A673 (cell line): Measurements from ENCODE around the gene LRP1B. TPM values are rescaled to one million over a fixed set of nuclear protein-coding genes. Genes with fewer than 3 reads are reported as not detected.
A peak's percentile ranks its signal among the peaks of the same experiment; 100 is the strongest.

Experiments used
- BruUV-seq: library from RNA; stranded (reverse); fragments of 400-500 nt; replicated peaks from 2 replicates; lab custom pipeline; 2021; lab: Mats Ljungman, UMichigan
- CTCF ChIA-PET: fragments of 300-600 bp; sonication (Branson Sonifier 250); formaldehyde crosslinking; loops from one replicate; lab custom pipeline; 2022; ENCODE audit warnings: antibody characterized with exemption; lab: Charles Lee
- POLR2A ChIA-PET: fragments of 300-600 bp; sonication (Branson Sonifier 250); formaldehyde crosslinking; loops from one replicate; lab custom pipeline; 2022; ENCODE audit warnings: antibody characterized with exemption; ENCODE audit not compliant: low non-redundant PET; lab: Charles Lee
- DNase-seq: peaks from one replicate; pipeline ENCODE4 v3.0.0-alpha.2; 2015; ENCODE audit warnings: low spot score
- H3K27ac ChIP-seq: fragments of 200-600 bp; sonication (generic); 2 replicates; pipeline ENCODE4 v1.5.1; 2016; ENCODE audit warnings: mixed run types, low read depth, mild to moderate bottlenecking, mixed read lengths, antibody characterized with exemption, low read length; ENCODE audit not compliant: poor library complexity, severe bottlenecking
- H3K27me3 ChIP-seq: fragments of 200-600 bp; sonication (generic); replicated peaks from 2 replicates; pipeline ENCODE4 v1.6.1; 2017; ENCODE audit warnings: mixed run types, low read depth, mild to moderate bottlenecking, mixed read lengths, antibody characterized with exemption, low read length; ENCODE audit not compliant: insufficient read depth, poor library complexity
- H3K36me3 ChIP-seq: fragments of 200-600 bp; sonication (generic); 2 replicates; pipeline ENCODE4 v1.6.1; 2016; ENCODE audit warnings: mixed run types, mild to moderate bottlenecking, mixed read lengths, antibody characterized with exemption, low read length; ENCODE audit not compliant: insufficient read depth, poor library complexity, severe bottlenecking
- H3K4me1 ChIP-seq: fragments of 200-600 bp; sonication (generic); 2 replicates; pipeline ENCODE4 v1.6.1; 2017; ENCODE audit warnings: mixed run types, mild to moderate bottlenecking, mixed read lengths, antibody characterized with exemption, low read length; ENCODE audit not compliant: insufficient read depth, poor library complexity, severe bottlenecking
- H3K4me3 ChIP-seq: fragments of 200-600 bp; sonication (generic); 2 replicates; pipeline ENCODE4 v1.5.1; 2016; ENCODE audit warnings: low read depth, mixed run types, mild to moderate bottlenecking, mixed read lengths, low read length; ENCODE audit not compliant: poor library complexity, severe bottlenecking
- H3K9me3 ChIP-seq: fragments of 200-600 bp; sonication (generic); 2 replicates; pipeline ENCODE4 v1.6.1; 2016; ENCODE audit warnings: mixed run types, low read depth, mild to moderate bottlenecking, mixed read lengths, antibody characterized with exemption, low read length; ENCODE audit not compliant: poor library complexity, severe bottlenecking
- EZH2 ChIP-seq: fragments of 200-600 bp; sonication (generic); IDR thresholded peaks from 2 replicates; pipeline ENCODE4 v1.6.1; 2017; ENCODE audit warnings: borderline replicate concordance, low read depth, mild to moderate bottlenecking, mixed read lengths, antibody characterized with exemption, low read length; ENCODE audit not compliant: poor library complexity, severe bottlenecking
- intact Hi-C: fragments of 100-400 bp; cut with micrococcal nuclease; formaldehyde crosslinking; loops from one replicate; pipeline ENCODE4 v1.10.0; 2022; ENCODE audit not compliant: unreplicated experiment
- total RNA-seq: library from RNA; stranded (reverse); gene quantifications from 2 replicates; pipeline ENCODE4 v1.2.3, GENCODE V29; 2021
- TF ChIP-seq, protein P1 (sequence below): fragments of 300-800, 200-600 bp; sonication (generic); conservative IDR thresholded peaks from 2 replicates; pipeline ENCODE4 v1.5.1; 2017; ENCODE audit warnings: low read depth, mild to moderate bottlenecking, antibody characterized with exemption, low read length, moderate library complexity, mixed read lengths

Gene LRP1B
- total RNA-seq, 1 experiment from 2014 or later = 9.9 TPM

DNA sequence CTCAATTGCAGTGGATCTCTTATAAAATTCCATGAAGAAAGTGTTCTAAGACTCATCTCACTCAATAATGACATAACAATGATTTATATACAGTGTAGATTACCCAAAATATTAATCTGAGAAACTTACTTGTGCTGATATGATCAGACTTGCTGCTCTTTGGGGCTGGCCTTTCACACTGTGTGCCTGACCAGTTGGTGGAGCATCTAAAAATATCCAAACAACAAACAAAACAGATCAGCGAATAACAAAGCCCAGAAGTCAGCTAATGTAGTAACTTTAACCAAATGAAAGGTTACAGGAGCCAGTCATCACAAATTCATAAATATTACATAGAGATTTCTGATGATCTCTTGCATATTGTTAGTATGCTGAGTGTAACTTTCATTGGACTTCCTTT, 1883.9 kb downstream of the LRP1B start:
- Histone ChIP-seq H3K27ac (no peak overlapping the region), H3K27me3 (no peaks in the 10 kb centered on the region), H3K4me3 (no peak overlapping the region), H3K4me1 (peaks cover 4% of the 10 kb centered on the region), H3K36me3 (no peaks in the 10 kb centered on the region), H3K9me3 (no peaks in the 10 kb centered on the region)
- DNase-seq = no peak
- intact Hi-C loops = no loop called here
- BruUV-seq = no TSS peak
- POLR2A ChIA-PET = no interaction called here
- TF ChIP-seq, protein P1, sequence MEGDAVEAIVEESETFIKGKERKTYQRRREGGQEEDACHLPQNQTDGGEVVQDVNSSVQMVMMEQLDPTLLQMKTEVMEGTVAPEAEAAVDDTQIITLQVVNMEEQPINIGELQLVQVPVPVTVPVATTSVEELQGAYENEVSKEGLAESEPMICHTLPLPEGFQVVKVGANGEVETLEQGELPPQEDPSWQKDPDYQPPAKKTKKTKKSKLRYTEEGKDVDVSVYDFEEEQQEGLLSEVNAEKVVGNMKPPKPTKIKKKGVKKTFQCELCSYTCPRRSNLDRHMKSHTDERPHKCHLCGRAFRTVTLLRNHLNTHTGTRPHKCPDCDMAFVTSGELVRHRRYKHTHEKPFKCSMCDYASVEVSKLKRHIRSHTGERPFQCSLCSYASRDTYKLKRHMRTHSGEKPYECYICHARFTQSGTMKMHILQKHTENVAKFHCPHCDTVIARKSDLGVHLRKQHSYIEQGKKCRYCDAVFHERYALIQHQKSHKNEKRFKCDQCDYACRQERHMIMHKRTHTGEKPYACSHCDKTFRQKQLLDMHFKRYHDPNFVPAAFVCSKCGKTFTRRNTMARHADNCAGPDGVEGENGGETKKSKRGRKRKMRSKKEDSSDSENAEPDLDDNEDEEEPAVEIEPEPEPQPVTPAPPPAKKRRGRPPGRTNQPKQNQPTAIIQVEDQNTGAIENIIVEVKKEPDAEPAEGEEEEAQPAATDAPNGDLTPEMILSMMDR = no peak
- no peak for TF ChIP-seq EZH2
- CTCF ChIA-PET = no interaction called here

GRCh38 chr2:140246058-140246457, 1884.8 kb downstream of the LRP1B start:
- BruUV-seq = no TSS peak
- H3K27me3 ChIP-seq = no peaks in the 10 kb centered on the region
- peaks cover 4% of the 10 kb centered on the region for H3K4me1 ChIP-seq
- no peak overlapping the region for H3K4me3 ChIP-seq
- intact Hi-C loops = no loop called here
- H3K27ac ChIP-seq = no peak overlapping the region
- H3K36me3 ChIP-seq = no peaks in the 10 kb centered on the region
- CTCF ChIA-PET = no interaction called here
- TF ChIP-seq, protein P1 = no peak
- no peak for TF ChIP-seq EZH2
- POLR2A ChIA-PET = no interaction called here
- DNase-seq = no peak
- H3K9me3 ChIP-seq = no peaks in the 10 kb centered on the region

GRCh38 chr2:140242889-140243288, 1887.9 kb downstream of the LRP1B start:
- CTCF ChIA-PET = no interaction called here
- no peak overlapping the region for H3K27ac ChIP-seq
- BruUV-seq = no TSS peak

More at GRCh38 chr2:140242889-140243288, 1887.9 kb downstream of the LRP1B start:
- POLR2A ChIA-PET = no interaction called here
- no peaks in the 10 kb centered on the region for H3K36me3 ChIP-seq
- TF ChIP-seq, protein P1 = peak; percentile 32; the same call in 1 of the 2 replicates
- no peak for TF ChIP-seq EZH2
- H3K4me1 ChIP-seq = peaks cover 2% of the 10 kb centered on the region
- no peaks in the 10 kb centered on the region for H3K9me3 ChIP-seq
- H3K27me3 ChIP-seq = no peaks in the 10 kb centered on the region
- H3K4me3 ChIP-seq = no peak overlapping the region
- DNase-seq = peak; percentile 11
- intact Hi-C loops = no loop called here
